Keratinocyte (primary cell): ENCODE data around the gene PHLPP1. TPM values are rescaled to one million over a fixed set of nuclear protein-coding genes. Genes with fewer than 3 reads are reported as not detected.
A peak's percentile ranks its signal among the peaks of the same experiment; 100 is the strongest.

Experiments used
- DNase-seq: peaks from one replicate; pipeline ENCODE4 v3.0.0-alpha.2; 2011; ENCODE audit warnings: low read depth, missing footprints, low spot score
- FAIRE-seq: peaks from 2 replicates; lab custom pipeline; 2011; peaks lifted over from hg19 to GRCh38; lab: Jason Lieb, UNC
- H2AFZ ChIP-seq: 2 replicates; pipeline ENCODE4 v1.6.0; 2012; ENCODE audit warnings: low read length, control low read depth, inconsistent platforms; ENCODE audit not compliant: control insufficient read depth
- H3K27ac ChIP-seq: 2 replicates; pipeline ENCODE4 v1.5.1; 2011; ENCODE audit warnings: low read length; ENCODE audit not compliant: control insufficient read depth, insufficient read depth
- H3K27me3 ChIP-seq: 3 replicates; pipeline ENCODE4 v1.6.0; 2011; ENCODE audit warnings: low read length; ENCODE audit not compliant: control insufficient read depth, insufficient read depth; ENCODE audit errors: extremely low read depth
- H3K36me3 ChIP-seq, 2 experiments: 2 replicates in 1 of 2; 3 replicates in 1 of 2; pipeline ENCODE4 v1.5.1; 2011; ENCODE audit warnings: low read length in 2 of 2, mild to moderate bottlenecking in 1 of 2; ENCODE audit not compliant: control insufficient read depth in 2 of 2, insufficient read depth in 2 of 2; ENCODE audit errors: extremely low read depth in 1 of 2
- H3K4me1 ChIP-seq: 3 replicates; pipeline ENCODE4 v1.5.1; 2011; ENCODE audit warnings: low read length; ENCODE audit not compliant: control insufficient read depth, insufficient read depth; ENCODE audit errors: extremely low read depth
- H3K4me2 ChIP-seq: 3 replicates; pipeline ENCODE4 v1.6.0; 2011; ENCODE audit warnings: low read depth, low read length; ENCODE audit not compliant: control insufficient read depth, insufficient read depth; ENCODE audit errors: extremely low read depth
- H3K4me3 ChIP-seq, 3 experiments: fragments of 200-600 bp in 1 of 3; sonication (generic) in 1 of 3; 2 replicates in 2 of 3; 3 replicates in 1 of 3; pipeline ENCODE4 v1.5.1; 2011 to 2016; ENCODE audit warnings: low read length in 3 of 3, mild to moderate bottlenecking in 3 of 3, control low read depth in 2 of 3, inconsistent platforms in 1 of 3, low read depth in 1 of 3, mixed read lengths in 1 of 3, mixed run types in 1 of 3, moderate library complexity in 1 of 3; ENCODE audit not compliant: control insufficient read depth in 2 of 3, insufficient read depth in 2 of 3; ENCODE audit errors: extremely low read depth in 1 of 3
- H3K79me2 ChIP-seq: 2 replicates; pipeline ENCODE4 v1.6.0; 2012; ENCODE audit warnings: low read length; ENCODE audit not compliant: control insufficient read depth, insufficient read depth
- H3K9ac ChIP-seq: 3 replicates; pipeline ENCODE4 v1.6.0; 2011; ENCODE audit warnings: low read length; ENCODE audit not compliant: control insufficient read depth, insufficient read depth; ENCODE audit errors: extremely low read depth
- H3K9me1 ChIP-seq: 3 replicates; pipeline ENCODE4 v1.6.0; 2011; ENCODE audit warnings: low read length; ENCODE audit not compliant: control insufficient read depth, insufficient read depth; ENCODE audit errors: extremely low read depth
- H3K9me3 ChIP-seq: 2 replicates; pipeline ENCODE4 v1.5.1; 2012; ENCODE audit warnings: low read depth, low read length; ENCODE audit not compliant: control insufficient read depth
- H4K20me1 ChIP-seq: 3 replicates; pipeline ENCODE4 v1.6.0; 2011; ENCODE audit warnings: low read length; ENCODE audit not compliant: control insufficient read depth, insufficient read depth; ENCODE audit errors: extremely low read depth
- CTCF ChIP-seq, 3 experiments: IDR thresholded peaks in 1 of 3; conservative IDR thresholded peaks in 1 of 3; optimal IDR thresholded peaks in 1 of 3; 2 replicates in 2 of 3; 3 replicates in 1 of 3; pipeline versions ENCODE3 to v1.5.1; 2011; ENCODE audit warnings: low read length in 3 of 3, mild to moderate bottlenecking in 3 of 3, moderate library complexity in 2 of 3, control low read depth in 1 of 3, inconsistent platforms in 1 of 3; ENCODE audit not compliant: insufficient read depth in 2 of 3; ENCODE audit errors: extremely low read depth in 1 of 3
- EZH2 ChIP-seq: IDR thresholded peaks from one replicate; pipeline ENCODE4 v1.6.1; 2012; ENCODE audit warnings: inconsistent platforms, mild to moderate bottlenecking, low read length, moderate library complexity
- dilution Hi-C: fragments of 300-500 bp; cut with MboI; formaldehyde crosslinking; loops from one replicate; pipeline ENCODE4 v1.7.0; 2020; ENCODE audit warnings: low sequenced_read_pairs; ENCODE audit not compliant: extremely low pct_ligation_motif_present
- polyA plus RNA-seq, 5 experiments: library from polyadenylated mRNA; depleted of rRNA in 3 of 5; stranded (reverse) in 3 of 5; stranded (forward) in 1 of 5; unstranded in 1 of 5; fragments of >200 nt; gene quantifications; 1 replicate in 1 of 5; 2 replicates in 3 of 5; 3 replicates in 1 of 5; pipeline versions ENCODE4 v1.2.1 to v1.2.3, GENCODE V29; 2011 to 2012; ENCODE audit warnings: missing spikeins in 2 of 5, low read depth in 1 of 5, low replicate concordance in 1 of 5

PHLPP1 gene
- polyA plus RNA-seq, 1 donor (not counting 4 experiments of a cell fraction or from before 2014, with no cell fraction given), result 8.4 TPM

DNA sequence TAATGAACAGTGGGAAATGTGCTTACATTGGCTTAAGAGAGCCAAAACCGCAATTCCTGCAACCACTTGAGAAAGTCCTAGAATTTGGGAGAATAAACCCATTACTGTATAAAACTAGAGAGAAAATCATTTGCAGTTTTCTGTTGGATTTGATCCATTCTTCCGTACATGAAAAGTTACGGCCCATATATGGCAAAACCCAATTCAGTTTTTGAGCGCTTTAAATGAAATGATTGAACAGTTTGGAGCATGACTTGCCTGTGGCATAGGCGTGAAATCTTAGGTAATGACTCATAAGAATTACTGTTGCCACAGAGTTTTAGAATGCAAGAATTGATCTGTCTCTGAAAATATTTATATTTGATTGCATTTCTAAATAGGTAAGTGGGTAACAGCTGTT lies 52.0 kb downstream of the PHLPP1 start:
- TF ChIP-seq EZH2, result no peak
- TF ChIP-seq CTCF (optimal IDR thresholded peaks at IDR 0.05 in 1 of 3, IDR thresholded peaks at IDR 0.05 in 1 of 3, conservative IDR thresholded peaks at IDR 0.05 in 1 of 3; ENCODE audit: extremely low read depth in 1 of 3, insufficient read depth in 2 of 3, low read length in 3 of 3), result no peak
- Histone ChIP-seq H3K4me3 (peak overlapping the region; percentile 17 to 55 (median 21)), H3K79me2 (peaks cover 23% of the 10 kb centered on the region), H3K4me2 (peak overlapping the region; percentile 95), H3K9me1 (no peaks in the 10 kb centered on the region), H3K27ac (peak overlapping the region; percentile 90), H2AFZ (peak overlapping the region; percentile 3), H3K36me3 (no peaks in the 10 kb centered on the region), H3K9me3 (no peaks in the 10 kb centered on the region), H4K20me1 (no peaks in the 10 kb centered on the region), H3K4me1 (peaks cover 54% of the 10 kb centered on the region), H3K27me3 (no peaks in the 10 kb centered on the region), H3K9ac (peak overlapping the region; percentile 67)
- DNase-seq, result no peak
- dilution Hi-C loops, result no loop called here
- FAIRE-seq, result peak; percentile 83

- H3K27ac ChIP-seq, result peak overlapping the region; percentile 90
- TF ChIP-seq CTCF (optimal IDR thresholded peaks at IDR 0.05 in 1 of 3, IDR thresholded peaks at IDR 0.05 in 1 of 3, conservative IDR thresholded peaks at IDR 0.05 in 1 of 3; ENCODE audit: extremely low read depth in 1 of 3, insufficient read depth in 2 of 3, low read length in 3 of 3) (no peak), EZH2 (no peak)
- no peaks in the 10 kb centered on the region for H4K20me1 ChIP-seq
- peaks cover 28% of the 10 kb centered on the region for H3K79me2 ChIP-seq
- peak overlapping the region; percentile 17 for H2AFZ ChIP-seq
- H3K9me1 ChIP-seq, result no peaks in the 10 kb centered on the region
- no peaks in the 10 kb centered on the region for H3K9me3 ChIP-seq
- peaks cover 49% of the 10 kb centered on the region for H3K4me1 ChIP-seq
- FAIRE-seq, result peak; percentile 68
- dilution Hi-C loops, result no loop called here
- peak overlapping the region; percentile 95 for H3K4me2 ChIP-seq
- H3K9ac ChIP-seq, result peak overlapping the region; percentile 63
- H3K27me3 ChIP-seq, result no peaks in the 10 kb centered on the region
- peak overlapping the region; percentile 17 to 55 (median 21) for H3K4me3 ChIP-seq
- DNase-seq, result no peak
- no peaks in the 10 kb centered on the region for H3K36me3 ChIP-seq
These were observed 52.7 kb downstream of the PHLPP1 start for GRCh38 chr18:62767836-62768557.
